Frontal cortex (tissue), 4 donors: Measurements from ENCODE around the gene ST8SIA5. TPM values are rescaled to one million over a fixed set of nuclear protein-coding genes. Genes with fewer than 3 reads are reported as not detected.
"Not testable (repeated sequence)": the region's sequence is repeated elsewhere in the genome, so short reads cannot be mapped to it uniquely, and the experiment has no call there.

Experiments
- DNase-seq, 2 donors: peaks; one replicate each; pipeline ENCODE4 v3.0.0; 2012; ENCODE audit warnings: low spot score in 2 of 2
- FAIRE-seq: peaks from 2 replicates; lab custom pipeline; 2012; peaks lifted over from hg19 to GRCh38; lab: Jason Lieb, UNC
- total RNA-seq: library from RNA; depleted of rRNA; stranded (reverse); fragments of >200 nt; gene quantifications from one replicate; pipeline ENCODE4 v1.2.3, GENCODE V29; 2014
- donor health status: control.
- donor health status: control.
- donor health status: control.

ST8SIA5 gene
- total RNA-seq, result 4.9 TPM

GRCh38 chr18:46756559-46757201, at the start of gene ST8SIA5:
Gene ST8SIA5, minus strand, starts transcription at chr18:46757053. Its CDS starts 545 bp downstream, at chr18:46756508.
- FAIRE-seq (no peak), DNase-seq (no peak)

- not testable (repeated sequence) for FAIRE-seq, DNase-seq
Observed at GRCh38 chr18:46795945-46796344, 39.1 kb upstream of the ST8SIA5 start.

- DNase-seq (no peak), FAIRE-seq (no peak)
Observed at GRCh38 chr18:46794607-46795006, 37.8 kb upstream of the ST8SIA5 start.

- no peak for FAIRE-seq
- no peak for DNase-seq
Observed at GRCh38 chr18:46793565-46793964, 36.7 kb upstream of the ST8SIA5 start.

- FAIRE-seq (no peak), DNase-seq (no peak)
Observed at GRCh38 chr18:46789088-46789487, 32.2 kb upstream of the ST8SIA5 start.

- no peak for DNase-seq
- no peak for FAIRE-seq
Observed at GRCh38 chr18:46787674-46788073, 30.8 kb upstream of the ST8SIA5 start.

- DNase-seq (no peak), FAIRE-seq (no peak)
Observed at GRCh38 chr18:46772357-46772756, 15.5 kb upstream of the ST8SIA5 start.

- no peak for DNase-seq
- no peak for FAIRE-seq
Observed at GRCh38 chr18:46771141-46771540, 14.3 kb upstream of the ST8SIA5 start.

GRCh38 chr18:46770708-46771107, 13.9 kb upstream of the ST8SIA5 start:
- FAIRE-seq, result no peak

GRCh38 chr18:46768166-46768921, 11.5 kb upstream of the ST8SIA5 start:
- no peak for FAIRE-seq
- no peak for DNase-seq

More at GRCh38 chr18:46770708-46771107, 13.9 kb upstream of the ST8SIA5 start:
- no peak for DNase-seq

- FAIRE-seq (no peak), DNase-seq (no peak)
Observed at GRCh38 chr18:46767217-46767616, 10.4 kb upstream of the ST8SIA5 start.

GRCh38 chr18:46764586-46764985, 7.7 kb upstream of the ST8SIA5 start:
- DNase-seq, result no peak
- FAIRE-seq, result no peak

- DNase-seq (no peak), FAIRE-seq (no peak)
Observed at GRCh38 chr18:46761059-46761769, 4.4 kb upstream of the ST8SIA5 start.

GRCh38 chr18:46759890-46760289, 3.0 kb upstream of the ST8SIA5 start:
- DNase-seq (no peak), FAIRE-seq (no peak)

GRCh38 chr18:46756025-46756558, 761 bp downstream of the ST8SIA5 start:
- DNase-seq (no peak), FAIRE-seq (no peak)

GRCh38 chr18:46755315-46756024, 1.4 kb downstream of the ST8SIA5 start:
- DNase-seq (no peak), FAIRE-seq (no peak)

GRCh38 chr18:46754661-46755292, 2.1 kb downstream of the ST8SIA5 start:
- DNase-seq (no peak), FAIRE-seq (no peak)

- no peak for FAIRE-seq
- DNase-seq, result no peak
Observed at GRCh38 chr18:46754188-46754587, 2.7 kb downstream of the ST8SIA5 start.

- no peak for DNase-seq
- FAIRE-seq, result no peak
Observed at GRCh38 chr18:46751882-46752281, 5.0 kb downstream of the ST8SIA5 start.
